ENCODE data around the gene NRCAM. TPM values are rescaled to one million over a fixed set of nuclear protein-coding genes. Genes with fewer than 3 reads are reported as not detected.

NRCAM gene
- total RNA-seq, 6 donors from 2014 or later, result 2.5 to 23.0 (median 5.0) TPM

GRCh38 chr7:108332937-108333336 is 123.3 kb downstream of the NRCAM start:
- ATAC-seq (ENCODE audit: low FRiP score in 2 of 2) (no peak), DNase-seq (no peak)
- Histone ChIP-seq H3K27ac (no peak overlapping the region), H3K36me3 (no peaks in the 10 kb centered on the region), H3K4me1 (no peaks in the 10 kb centered on the region), H3K4me3 (no peak overlapping the region), H3K9me3 (no peaks in the 10 kb centered on the region), H3K27me3 (no peaks in the 10 kb centered on the region)
- WGBS, 2 donors, result 82 to 87% methylated on average over 3 of the region's 3 CpGs
- TF ChIP-seq EP300 (IDR thresholded peaks at IDR 0.05), result no peak
- TF ChIP-seq, protein P1, sequence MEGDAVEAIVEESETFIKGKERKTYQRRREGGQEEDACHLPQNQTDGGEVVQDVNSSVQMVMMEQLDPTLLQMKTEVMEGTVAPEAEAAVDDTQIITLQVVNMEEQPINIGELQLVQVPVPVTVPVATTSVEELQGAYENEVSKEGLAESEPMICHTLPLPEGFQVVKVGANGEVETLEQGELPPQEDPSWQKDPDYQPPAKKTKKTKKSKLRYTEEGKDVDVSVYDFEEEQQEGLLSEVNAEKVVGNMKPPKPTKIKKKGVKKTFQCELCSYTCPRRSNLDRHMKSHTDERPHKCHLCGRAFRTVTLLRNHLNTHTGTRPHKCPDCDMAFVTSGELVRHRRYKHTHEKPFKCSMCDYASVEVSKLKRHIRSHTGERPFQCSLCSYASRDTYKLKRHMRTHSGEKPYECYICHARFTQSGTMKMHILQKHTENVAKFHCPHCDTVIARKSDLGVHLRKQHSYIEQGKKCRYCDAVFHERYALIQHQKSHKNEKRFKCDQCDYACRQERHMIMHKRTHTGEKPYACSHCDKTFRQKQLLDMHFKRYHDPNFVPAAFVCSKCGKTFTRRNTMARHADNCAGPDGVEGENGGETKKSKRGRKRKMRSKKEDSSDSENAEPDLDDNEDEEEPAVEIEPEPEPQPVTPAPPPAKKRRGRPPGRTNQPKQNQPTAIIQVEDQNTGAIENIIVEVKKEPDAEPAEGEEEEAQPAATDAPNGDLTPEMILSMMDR (IDR thresholded peaks at IDR 0.05), result no peak

- DNase-seq, result no peak
- TF ChIP-seq, protein P1 (IDR thresholded peaks at IDR 0.05), result no peak
- TF ChIP-seq EP300 (IDR thresholded peaks at IDR 0.05) (no peak), POLR2AphosphoS5 (IDR thresholded peaks at IDR 0.05) (no peak), POLR2A (IDR thresholded peaks at IDR 0.05) (no peak)
- H3K4me3 ChIP-seq, result no peak overlapping the region
- H3K4me1 ChIP-seq, result no peaks in the 10 kb centered on the region
- no peaks in the 10 kb centered on the region for H3K27me3 ChIP-seq
- ATAC-seq (ENCODE audit: low FRiP score in 2 of 2), result no peak
- no peaks in the 10 kb centered on the region for H3K9me3 ChIP-seq
- H3K36me3 ChIP-seq, result no peaks in the 10 kb centered on the region
- WGBS, 2 donors, result 52 to 74% methylated on average over 1 of the region's 1 CpG
- H3K27ac ChIP-seq, result no peak overlapping the region
Observed at GRCh38 chr7:108331971-108332370, 124.3 kb downstream of the NRCAM start.

GRCh38 chr7:108330227-108330626 is 126.0 kb downstream of the NRCAM start:
- no peak overlapping the region for H3K27ac ChIP-seq
- H3K4me1 ChIP-seq, result no peaks in the 10 kb centered on the region
- no peak for TF ChIP-seq POLR2A (IDR thresholded peaks at IDR 0.05)
- TF ChIP-seq, protein P1 (IDR thresholded peaks at IDR 0.05), result no peak
- no peak for TF ChIP-seq EP300 (IDR thresholded peaks at IDR 0.05)
- TF ChIP-seq POLR2AphosphoS5 (IDR thresholded peaks at IDR 0.05), result no peak
- H3K36me3 ChIP-seq, result no peaks in the 10 kb centered on the region
- ATAC-seq (ENCODE audit: low FRiP score in 2 of 2), result no peak
- DNase-seq, result no peak
- 72 to 85% methylated on average over 6 of the region's 6 CpGs for WGBS, 2 donors
- no peak overlapping the region for H3K4me3 ChIP-seq
- H3K9me3 ChIP-seq, result no peaks in the 10 kb centered on the region
- H3K27me3 ChIP-seq, result no peaks in the 10 kb centered on the region

GRCh38 chr7:108329514-108329913 is 126.7 kb downstream of the NRCAM start:
- Histone ChIP-seq H3K36me3 (no peaks in the 10 kb centered on the region), H3K27ac (no peak overlapping the region), H3K4me3 (no peak overlapping the region), H3K4me1 (no peaks in the 10 kb centered on the region), H3K27me3 (no peaks in the 10 kb centered on the region), H3K9me3 (no peaks in the 10 kb centered on the region)
- ATAC-seq (ENCODE audit: low FRiP score in 2 of 2), result no peak
- TF ChIP-seq EP300 (IDR thresholded peaks at IDR 0.05), result no peak
- TF ChIP-seq, protein P1 (IDR thresholded peaks at IDR 0.05), result no peak
- no peak for TF ChIP-seq POLR2AphosphoS5 (IDR thresholded peaks at IDR 0.05)
- no peak for TF ChIP-seq POLR2A (IDR thresholded peaks at IDR 0.05)
- no peak for DNase-seq
- 91 to 95% methylated on average over 2 of the region's 2 CpGs for WGBS, 2 donors

DNA sequence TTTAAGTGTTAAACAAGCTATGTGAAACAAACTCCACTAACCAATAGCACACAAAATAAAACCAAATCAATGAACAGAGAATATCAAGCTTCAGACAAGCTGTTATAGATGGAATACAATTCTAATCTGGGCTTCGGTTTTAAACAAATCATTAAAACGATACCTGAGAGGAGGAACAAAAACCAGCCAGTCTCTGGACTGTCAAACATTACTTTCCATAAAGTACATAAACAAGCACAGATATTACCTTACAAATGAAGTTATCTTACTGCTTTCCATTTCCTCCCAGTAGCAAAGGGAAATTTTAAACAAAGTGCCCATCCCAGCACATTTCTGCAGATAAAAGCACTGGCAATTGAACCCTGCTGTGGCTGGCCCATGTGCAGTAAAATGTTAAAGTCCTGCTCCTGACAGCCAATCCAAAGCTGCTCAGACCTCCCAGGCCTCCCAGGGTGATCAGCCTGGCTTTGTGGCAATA is 128.0 kb downstream of the NRCAM start:
- Histone ChIP-seq H3K27ac (no peak overlapping the region), H3K9me3 (no peaks in the 10 kb centered on the region), H3K4me1 (no peaks in the 10 kb centered on the region), H3K36me3 (no peaks in the 10 kb centered on the region), H3K4me3 (no peak overlapping the region), H3K27me3 (no peaks in the 10 kb centered on the region)
- DNase-seq, result no peak
- no peak for TF ChIP-seq EP300 (IDR thresholded peaks at IDR 0.05)
- TF ChIP-seq, protein P1 (IDR thresholded peaks at IDR 0.05), result no peak
- no peak for TF ChIP-seq POLR2AphosphoS5 (IDR thresholded peaks at IDR 0.05)
- TF ChIP-seq POLR2A (IDR thresholded peaks at IDR 0.05), result no peak
- no peak for ATAC-seq (ENCODE audit: low FRiP score in 2 of 2)
- 66 to 67% methylated on average over 2 of the region's 2 CpGs for WGBS, 2 donors
